HepG2 (cell line): Measurements from ENCODE around the gene CEP78. TPM values are rescaled to one million over a fixed set of nuclear protein-coding genes. Genes with fewer than 3 reads are reported as not detected.

Source experiments
- HDAC2 ChIP-seq: sonication (generic); formaldehyde crosslinking; IDR thresholded peaks from 2 replicates; pipeline ENCODE4 v1.4.0; 2020; ENCODE audit warnings: missing genetic modification reagents
- HIVEP1 ChIP-seq: sonication (generic); formaldehyde crosslinking; IDR thresholded peaks from 2 replicates; pipeline ENCODE4 v1.4.0; 2020; ENCODE audit warnings: mild to moderate bottlenecking, missing genetic modification reagents
- HMG20A ChIP-seq: IDR thresholded peaks from 2 replicates; pipeline ENCODE4 v1.6.1; 2016; ENCODE audit warnings: borderline replicate concordance
- PRPF4 ChIP-seq: fragments of 200-400 bp; formaldehyde crosslinking; IDR thresholded peaks from 2 replicates; pipeline ENCODE4 v1.6.1; 2016; ENCODE audit warnings: low read length, low read depth; ENCODE audit not compliant: poor library complexity, severe bottlenecking
- SOX5 ChIP-seq: IDR thresholded peaks from 2 replicates; pipeline ENCODE4 v1.6.1; 2016; ENCODE audit warnings: borderline replicate concordance
- SYNCRIP ChIP-seq: fragments of 200-400 bp; formaldehyde crosslinking; IDR thresholded peaks from 2 replicates; pipeline ENCODE4 v1.6.1; 2018; ENCODE audit warnings: mild to moderate bottlenecking, low read depth, low read length; ENCODE audit not compliant: insufficient read depth
- ZNF589 ChIP-seq: sonication (generic); formaldehyde crosslinking; conservative IDR thresholded peaks from 2 replicates; pipeline ENCODE4 v1.8.0; 2022; ENCODE audit warnings: mild to moderate bottlenecking, moderate library complexity, missing genetic modification reagents
- polyA plus RNA-seq, 8 experiments: library from polyadenylated mRNA; depleted of rRNA in 3 of 8; stranded (reverse) in 7 of 8; unstranded in 1 of 8; fragments of >200 nt; fragmentation: Illumina TruSeq in 4 of 8; extraction: Trizol in 4 of 8; gene quantifications; 2 replicates each; pipeline versions ENCODE4 v1.2.1 to v1.2.3, GENCODE V29; 2011 to 2016; ENCODE audit warnings: low read depth in 4 of 8, missing spikeins in 1 of 8, mixed read lengths in 1 of 8; ENCODE audit not compliant: insufficient read depth in 1 of 8
- total RNA-seq, 5 experiments: library from RNA; depleted of rRNA; stranded (reverse); fragments of >200 nt; fragmentation: Illumina TruSeq; extraction: Trizol; gene quantifications; 2 replicates each; pipeline ENCODE4 v1.2.3, GENCODE V29; 2016; ENCODE audit warnings: low read depth in 1 of 5
- TF ChIP-seq, protein P1 (sequence below): sonication (generic); formaldehyde crosslinking; IDR thresholded peaks from 2 replicates; pipeline ENCODE4 v1.4.0; 2020; ENCODE audit warnings: missing genetic modification reagents, mild to moderate bottlenecking, borderline replicate concordance
- TF ChIP-seq, protein P2 (sequence below): sonication (generic); formaldehyde crosslinking; IDR thresholded peaks from 2 replicates; pipeline ENCODE4 v1.4.0; 2020; ENCODE audit warnings: missing genetic modification reagents, borderline replicate concordance
- TF ChIP-seq, protein P3 (sequence below): sonication (generic); formaldehyde crosslinking; IDR thresholded peaks from 2 replicates; pipeline ENCODE4 v1.5.0; 2020; ENCODE audit warnings: missing genetic modification reagents
- TF ChIP-seq, protein P4 (sequence below): sonication (generic); formaldehyde crosslinking; IDR thresholded peaks from 2 replicates; pipeline ENCODE4 v1.4.0; 2020; ENCODE audit warnings: missing genetic modification reagents, borderline replicate concordance
- TF ChIP-seq, protein P5 (sequence below): sonication (generic); formaldehyde crosslinking; IDR thresholded peaks from 2 replicates; pipeline ENCODE4 v1.4.0; 2020; ENCODE audit warnings: missing genetic modification reagents; ENCODE audit errors: not compliant biosample characterization
- TF ChIP-seq, protein P6 (sequence below): sonication (generic); formaldehyde crosslinking; IDR thresholded peaks from 2 replicates; pipeline ENCODE4 v1.8.0; 2022; ENCODE audit warnings: missing genetic modification reagents, low read depth, mild to moderate bottlenecking, borderline replicate concordance

CEP78 gene
- total and polyA plus RNA-seq, 2 of the 13 experiments (the other 11 are each of a cell fraction or from before 2014, with no cell fraction given): 5.1 to 30.8 TPM

DNA sequence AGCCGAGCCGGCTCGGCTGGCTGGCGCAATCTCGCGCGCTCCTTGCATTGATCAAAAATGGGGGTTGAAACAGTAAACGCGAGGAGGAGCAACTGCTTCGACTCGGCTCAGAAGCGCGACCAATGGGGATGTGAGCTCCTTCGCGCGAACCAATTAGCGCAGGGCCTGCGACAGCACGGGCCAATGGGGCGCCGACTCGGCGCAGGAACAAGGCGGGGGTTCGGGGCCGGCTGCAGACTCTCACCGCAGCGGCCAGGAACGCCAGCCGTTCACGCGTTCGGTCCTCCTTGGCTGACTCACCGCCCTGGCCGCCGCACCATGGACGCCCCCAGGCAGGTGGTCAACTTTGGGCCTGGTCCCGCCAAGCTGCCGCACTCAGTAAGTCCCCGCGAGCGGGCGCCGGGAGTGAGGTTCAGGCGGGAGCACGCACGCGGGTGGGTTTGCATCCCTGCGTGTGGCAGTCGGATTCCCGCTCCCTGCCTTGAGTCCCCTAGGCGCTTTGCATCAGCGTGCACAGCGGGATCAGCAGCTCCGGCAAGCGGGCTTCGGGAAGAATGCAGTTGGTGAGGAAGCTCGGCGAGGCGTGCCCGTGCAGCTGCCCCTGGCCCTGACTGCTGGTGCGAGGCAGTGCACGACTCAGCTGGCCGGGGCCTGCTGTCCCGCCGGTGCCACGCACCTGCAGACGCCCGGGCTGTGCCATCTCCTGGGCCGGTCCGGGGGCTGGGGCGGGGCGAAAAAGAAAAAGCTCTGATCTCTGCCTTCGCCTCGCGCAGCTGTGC lies 61.2 kb downstream of the CEP78 start, which contains the start of gene PSAT1 (continued):
- TF ChIP-seq HMG20A (CRISPR knock-in tag) (0 out of 2 replicates have a peak, but pooled peaks have one; percentile 28), SYNCRIP (no peak), HIVEP1 (0 out of 2 replicates have a peak, but pooled peaks have one; percentile 13), PRPF4 (no peak), SOX5 (no peak), HDAC2 (CRISPR knock-in tag) (peak; percentile 63; the same call in 1 of the 2 replicates), ZNF589 (CRISPR knock-in tag) (0 out of 2 replicates have a peak, but pooled peaks have one; percentile 59)
- TF ChIP-seq, protein P1, sequence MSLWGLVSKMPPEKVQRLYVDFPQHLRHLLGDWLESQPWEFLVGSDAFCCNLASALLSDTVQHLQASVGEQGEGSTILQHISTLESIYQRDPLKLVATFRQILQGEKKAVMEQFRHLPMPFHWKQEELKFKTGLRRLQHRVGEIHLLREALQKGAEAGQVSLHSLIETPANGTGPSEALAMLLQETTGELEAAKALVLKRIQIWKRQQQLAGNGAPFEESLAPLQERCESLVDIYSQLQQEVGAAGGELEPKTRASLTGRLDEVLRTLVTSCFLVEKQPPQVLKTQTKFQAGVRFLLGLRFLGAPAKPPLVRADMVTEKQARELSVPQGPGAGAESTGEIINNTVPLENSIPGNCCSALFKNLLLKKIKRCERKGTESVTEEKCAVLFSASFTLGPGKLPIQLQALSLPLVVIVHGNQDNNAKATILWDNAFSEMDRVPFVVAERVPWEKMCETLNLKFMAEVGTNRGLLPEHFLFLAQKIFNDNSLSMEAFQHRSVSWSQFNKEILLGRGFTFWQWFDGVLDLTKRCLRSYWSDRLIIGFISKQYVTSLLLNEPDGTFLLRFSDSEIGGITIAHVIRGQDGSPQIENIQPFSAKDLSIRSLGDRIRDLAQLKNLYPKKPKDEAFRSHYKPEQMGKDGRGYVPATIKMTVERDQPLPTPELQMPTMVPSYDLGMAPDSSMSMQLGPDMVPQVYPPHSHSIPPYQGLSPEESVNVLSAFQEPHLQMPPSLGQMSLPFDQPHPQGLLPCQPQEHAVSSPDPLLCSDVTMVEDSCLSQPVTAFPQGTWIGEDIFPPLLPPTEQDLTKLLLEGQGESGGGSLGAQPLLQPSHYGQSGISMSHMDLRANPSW (CRISPR knock-in tag): 0 out of 2 replicates have a peak, but pooled peaks have one; percentile 1
- TF ChIP-seq, protein P2, sequence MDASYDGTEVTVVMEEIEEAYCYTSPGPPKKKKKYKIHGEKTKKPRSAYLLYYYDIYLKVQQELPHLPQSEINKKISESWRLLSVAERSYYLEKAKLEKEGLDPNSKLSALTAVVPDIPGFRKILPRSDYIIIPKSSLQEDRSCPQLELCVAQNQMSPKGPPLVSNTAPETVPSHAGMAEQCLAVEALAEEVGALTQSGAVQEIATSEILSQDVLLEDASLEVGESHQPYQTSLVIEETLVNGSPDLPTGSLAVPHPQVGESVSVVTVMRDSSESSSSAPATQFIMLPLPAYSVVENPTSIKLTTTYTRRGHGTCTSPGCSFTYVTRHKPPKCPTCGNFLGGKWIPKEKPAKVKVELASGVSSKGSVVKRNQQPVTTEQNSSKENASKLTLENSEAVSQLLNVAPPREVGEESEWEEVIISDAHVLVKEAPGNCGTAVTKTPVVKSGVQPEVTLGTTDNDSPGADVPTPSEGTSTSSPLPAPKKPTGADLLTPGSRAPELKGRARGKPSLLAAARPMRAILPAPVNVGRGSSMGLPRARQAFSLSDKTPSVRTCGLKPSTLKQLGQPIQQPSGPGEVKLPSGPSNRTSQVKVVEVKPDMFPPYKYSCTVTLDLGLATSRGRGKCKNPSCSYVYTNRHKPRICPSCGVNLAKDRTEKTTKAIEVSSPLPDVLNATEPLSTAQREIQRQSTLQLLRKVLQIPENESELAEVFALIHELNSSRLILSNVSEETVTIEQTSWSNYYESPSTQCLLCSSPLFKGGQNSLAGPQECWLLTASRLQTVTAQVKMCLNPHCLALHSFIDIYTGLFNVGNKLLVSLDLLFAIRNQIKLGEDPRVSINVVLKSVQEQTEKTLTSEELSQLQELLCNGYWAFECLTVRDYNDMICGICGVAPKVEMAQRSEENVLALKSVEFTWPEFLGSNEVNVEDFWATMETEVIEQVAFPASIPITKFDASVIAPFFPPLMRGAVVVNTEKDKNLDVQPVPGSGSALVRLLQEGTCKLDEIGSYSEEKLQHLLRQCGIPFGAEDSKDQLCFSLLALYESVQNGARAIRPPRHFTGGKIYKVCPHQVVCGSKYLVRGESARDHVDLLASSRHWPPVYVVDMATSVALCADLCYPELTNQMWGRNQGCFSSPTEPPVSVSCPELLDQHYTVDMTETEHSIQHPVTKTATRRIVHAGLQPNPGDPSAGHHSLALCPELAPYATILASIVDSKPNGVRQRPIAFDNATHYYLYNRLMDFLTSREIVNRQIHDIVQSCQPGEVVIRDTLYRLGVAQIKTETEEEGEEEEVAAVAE (CRISPR knock-in tag): no peak; the same call in 1 of the 2 replicates
- TF ChIP-seq, protein P3, sequence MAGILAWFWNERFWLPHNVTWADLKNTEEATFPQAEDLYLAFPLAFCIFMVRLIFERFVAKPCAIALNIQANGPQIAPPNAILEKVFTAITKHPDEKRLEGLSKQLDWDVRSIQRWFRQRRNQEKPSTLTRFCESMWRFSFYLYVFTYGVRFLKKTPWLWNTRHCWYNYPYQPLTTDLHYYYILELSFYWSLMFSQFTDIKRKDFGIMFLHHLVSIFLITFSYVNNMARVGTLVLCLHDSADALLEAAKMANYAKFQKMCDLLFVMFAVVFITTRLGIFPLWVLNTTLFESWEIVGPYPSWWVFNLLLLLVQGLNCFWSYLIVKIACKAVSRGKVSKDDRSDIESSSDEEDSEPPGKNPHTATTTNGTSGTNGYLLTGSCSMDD: no peak
- TF ChIP-seq, protein P4, sequence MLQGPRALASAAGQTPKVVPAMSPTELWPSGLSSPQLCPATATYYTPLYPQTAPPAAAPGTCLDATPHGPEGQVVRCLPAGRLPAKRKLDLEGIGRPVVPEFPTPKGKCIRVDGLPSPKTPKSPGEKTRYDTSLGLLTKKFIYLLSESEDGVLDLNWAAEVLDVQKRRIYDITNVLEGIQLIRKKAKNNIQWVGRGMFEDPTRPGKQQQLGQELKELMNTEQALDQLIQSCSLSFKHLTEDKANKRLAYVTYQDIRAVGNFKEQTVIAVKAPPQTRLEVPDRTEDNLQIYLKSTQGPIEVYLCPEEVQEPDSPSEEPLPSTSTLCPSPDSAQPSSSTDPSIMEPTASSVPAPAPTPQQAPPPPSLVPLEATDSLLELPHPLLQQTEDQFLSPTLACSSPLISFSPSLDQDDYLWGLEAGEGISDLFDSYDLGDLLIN (CRISPR knock-in tag): 0 out of 2 replicates have a peak, but pooled peaks have one; percentile 10
- TF ChIP-seq, protein P5, sequence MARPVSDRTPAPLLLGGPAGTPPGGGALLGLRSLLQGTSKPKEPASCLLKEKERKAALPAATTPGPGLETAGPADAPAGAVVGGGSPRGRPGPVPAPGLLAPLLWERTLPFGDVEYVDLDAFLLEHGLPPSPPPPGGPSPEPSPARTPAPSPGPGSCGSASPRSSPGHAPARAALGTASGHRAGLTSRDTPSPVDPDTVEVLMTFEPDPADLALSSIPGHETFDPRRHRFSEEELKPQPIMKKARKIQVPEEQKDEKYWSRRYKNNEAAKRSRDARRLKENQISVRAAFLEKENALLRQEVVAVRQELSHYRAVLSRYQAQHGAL: peak; percentile 79
- TF ChIP-seq, protein P6, sequence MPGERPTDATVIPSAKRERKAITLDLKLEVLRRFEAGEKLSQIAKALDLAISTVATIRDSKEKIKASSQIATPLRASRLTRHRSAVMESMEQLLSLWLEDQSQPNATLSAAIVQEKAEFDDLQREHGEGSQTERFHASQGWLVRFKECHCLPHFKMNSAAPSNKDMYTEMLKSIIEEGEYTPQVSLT: no peak
